Stimulated activated CD4-positive, alpha-beta T cell treated with anti-CD3 and anti-CD28 coated beads, TNF-alpha, amount 100 ng/mL, for 48 hours (primary cell): ENCODE measurements around the gene RPAP2.

Source experiments
- DNase-seq, 3 donors: peaks; one replicate each; pipeline ENCODE4 v3.0.0-alpha.2; 2020; ENCODE audit warnings: low read depth in 3 of 3

Gene RPAP2

DNA sequence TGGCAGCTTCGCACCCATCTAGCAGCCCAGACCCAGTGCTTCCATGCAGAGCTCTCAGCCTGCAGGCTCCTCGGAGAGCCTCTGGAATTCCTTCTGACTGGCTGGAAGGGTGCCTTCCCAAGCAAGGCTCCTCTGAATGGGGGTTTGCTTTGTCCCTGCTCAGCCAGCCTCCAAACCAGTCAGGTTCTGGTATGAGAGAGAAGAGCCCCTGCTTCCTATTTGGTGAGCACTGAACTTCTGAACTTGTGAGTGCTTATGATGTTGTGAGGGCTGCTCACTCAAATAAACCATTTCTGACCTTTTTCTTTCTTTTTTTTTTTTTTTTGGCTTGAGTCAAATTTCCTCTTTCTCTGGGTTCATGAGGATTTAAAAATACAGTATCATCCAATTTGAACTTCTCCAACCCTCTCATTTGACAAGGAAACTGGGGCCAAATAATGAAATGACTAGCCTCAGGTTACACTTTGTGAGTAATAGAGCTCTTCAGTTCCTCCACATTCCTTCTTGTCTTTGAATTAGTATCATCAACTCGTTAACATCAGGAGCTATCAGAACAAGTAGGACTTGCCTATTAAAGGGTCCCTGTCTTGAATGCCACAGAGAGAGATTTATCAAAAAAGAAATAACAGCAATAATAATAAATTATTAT is 148.3 kb downstream of the RPAP2 start:
- DNase-seq: no peak

GRCh38 chr1:92447976-92448375 is 149.1 kb downstream of the RPAP2 start:
- DNase-seq: no peak
